ENCODE measurements around the gene KLHL35.

Gene KLHL35

DNA sequence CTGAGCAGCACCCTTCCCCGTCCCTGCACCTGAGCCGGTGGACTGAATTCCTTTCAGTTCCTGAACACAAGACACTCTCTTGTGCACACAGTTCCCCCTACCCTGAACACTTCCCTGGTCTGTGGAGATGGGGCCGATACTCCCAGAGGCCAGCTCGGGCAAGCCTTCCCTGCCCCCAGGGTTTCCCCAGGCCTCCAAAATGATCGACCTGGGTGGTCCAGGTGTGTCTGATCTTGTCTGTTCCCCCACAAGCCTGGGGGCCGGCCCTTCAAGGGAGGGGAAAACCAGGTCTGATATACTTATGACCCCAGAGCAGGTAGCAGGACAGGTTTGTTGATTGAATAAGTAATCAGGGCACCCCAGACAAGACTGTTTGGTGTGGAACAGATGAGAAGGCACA lies 40.7 kb upstream of the KLHL35 start:
- TF ChIP-seq, protein P1, sequence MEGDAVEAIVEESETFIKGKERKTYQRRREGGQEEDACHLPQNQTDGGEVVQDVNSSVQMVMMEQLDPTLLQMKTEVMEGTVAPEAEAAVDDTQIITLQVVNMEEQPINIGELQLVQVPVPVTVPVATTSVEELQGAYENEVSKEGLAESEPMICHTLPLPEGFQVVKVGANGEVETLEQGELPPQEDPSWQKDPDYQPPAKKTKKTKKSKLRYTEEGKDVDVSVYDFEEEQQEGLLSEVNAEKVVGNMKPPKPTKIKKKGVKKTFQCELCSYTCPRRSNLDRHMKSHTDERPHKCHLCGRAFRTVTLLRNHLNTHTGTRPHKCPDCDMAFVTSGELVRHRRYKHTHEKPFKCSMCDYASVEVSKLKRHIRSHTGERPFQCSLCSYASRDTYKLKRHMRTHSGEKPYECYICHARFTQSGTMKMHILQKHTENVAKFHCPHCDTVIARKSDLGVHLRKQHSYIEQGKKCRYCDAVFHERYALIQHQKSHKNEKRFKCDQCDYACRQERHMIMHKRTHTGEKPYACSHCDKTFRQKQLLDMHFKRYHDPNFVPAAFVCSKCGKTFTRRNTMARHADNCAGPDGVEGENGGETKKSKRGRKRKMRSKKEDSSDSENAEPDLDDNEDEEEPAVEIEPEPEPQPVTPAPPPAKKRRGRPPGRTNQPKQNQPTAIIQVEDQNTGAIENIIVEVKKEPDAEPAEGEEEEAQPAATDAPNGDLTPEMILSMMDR (IDR thresholded peaks at IDR 0.05; ENCODE audit: low read length, missing control alignments): no peak

DNA sequence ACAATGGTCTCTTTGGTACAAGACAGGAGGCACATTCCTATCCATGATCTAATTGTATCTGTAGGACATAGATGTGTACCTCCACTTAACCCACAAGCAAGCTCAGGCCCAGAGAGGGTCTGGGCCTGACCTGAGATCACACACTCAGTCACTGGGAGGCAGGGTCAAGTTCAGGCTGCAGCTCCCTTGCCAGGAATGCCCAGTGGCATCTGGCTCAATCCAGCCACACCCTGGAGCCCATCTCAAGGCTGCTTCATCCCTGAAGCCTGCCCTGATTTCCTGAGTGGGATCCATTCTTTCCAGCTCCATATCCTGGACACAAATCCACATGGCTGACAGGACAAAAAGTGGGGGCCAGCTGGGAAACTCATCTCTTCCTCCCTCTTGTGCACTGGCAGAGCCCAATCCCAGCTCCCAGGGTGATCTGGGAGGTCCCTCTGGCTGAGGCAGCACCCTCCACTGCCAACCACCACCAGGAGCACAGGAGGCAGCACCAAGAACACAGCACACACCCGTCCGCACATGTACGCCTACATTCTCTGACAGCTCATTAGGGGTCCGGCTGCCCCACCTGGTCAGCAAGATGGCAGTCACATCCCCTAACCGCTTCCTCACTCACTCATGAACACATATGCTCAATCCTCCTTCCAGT lies 39.2 kb upstream of the KLHL35 start:
- TF ChIP-seq, protein P1 (IDR thresholded peaks at IDR 0.05; ENCODE audit: low read length, missing control alignments): no peak
- DNase-seq (ENCODE audit: low read depth): no peak
- no peak overlapping the region for H3K4me3 ChIP-seq (replicated peaks; ENCODE audit: low read depth, low read length)

More for the DNA sequence above, 40.7 kb upstream of the KLHL35 start:
- no peak overlapping the region for H3K4me3 ChIP-seq (replicated peaks; ENCODE audit: low read depth, low read length)
- no peak for DNase-seq (ENCODE audit: low read depth)

DNA sequence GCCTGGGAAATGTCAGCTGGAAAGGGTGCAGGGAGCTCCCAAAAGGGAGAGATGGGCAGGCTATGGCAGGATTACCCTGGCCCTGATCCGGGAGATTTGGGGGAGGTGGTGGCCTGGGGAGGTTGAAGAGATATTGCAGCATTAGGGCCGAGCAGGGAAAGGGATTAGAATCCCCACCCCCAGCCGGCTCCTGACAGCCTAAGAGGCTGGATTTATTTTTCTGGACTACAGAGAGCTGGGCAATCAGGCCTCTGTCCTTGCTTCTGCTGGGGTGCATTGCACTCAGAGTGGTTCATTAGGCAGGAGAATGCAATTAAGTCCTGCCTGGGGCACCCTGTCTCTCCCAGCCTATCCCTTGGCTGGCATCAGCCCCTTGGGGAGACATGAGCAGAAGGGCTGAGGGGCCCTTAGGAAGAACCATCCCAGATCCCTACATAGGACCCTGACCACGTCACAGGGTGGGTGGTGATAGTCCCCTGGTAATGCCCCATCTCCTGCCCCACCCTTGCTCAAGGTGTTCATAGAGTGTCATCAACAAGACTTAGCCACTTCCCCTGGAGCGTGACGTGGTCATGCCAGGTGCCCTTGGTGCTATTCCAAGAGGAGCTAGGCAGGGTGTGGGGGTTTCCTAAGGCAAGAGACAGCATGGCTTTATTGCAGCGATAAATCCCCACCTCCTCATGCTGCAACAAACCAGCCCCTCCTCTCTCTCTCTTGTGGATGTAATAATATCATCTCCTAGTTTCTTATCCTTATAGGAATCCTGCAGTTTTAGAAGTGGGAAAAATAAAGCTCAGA lies 38.4 kb upstream of the KLHL35 start:
- no peak overlapping the region for H3K4me3 ChIP-seq (replicated peaks; ENCODE audit: low read depth, low read length)
- TF ChIP-seq, protein P1 (IDR thresholded peaks at IDR 0.05; ENCODE audit: low read length, missing control alignments): no peak
- DNase-seq (ENCODE audit: low read depth): no peak

DNA sequence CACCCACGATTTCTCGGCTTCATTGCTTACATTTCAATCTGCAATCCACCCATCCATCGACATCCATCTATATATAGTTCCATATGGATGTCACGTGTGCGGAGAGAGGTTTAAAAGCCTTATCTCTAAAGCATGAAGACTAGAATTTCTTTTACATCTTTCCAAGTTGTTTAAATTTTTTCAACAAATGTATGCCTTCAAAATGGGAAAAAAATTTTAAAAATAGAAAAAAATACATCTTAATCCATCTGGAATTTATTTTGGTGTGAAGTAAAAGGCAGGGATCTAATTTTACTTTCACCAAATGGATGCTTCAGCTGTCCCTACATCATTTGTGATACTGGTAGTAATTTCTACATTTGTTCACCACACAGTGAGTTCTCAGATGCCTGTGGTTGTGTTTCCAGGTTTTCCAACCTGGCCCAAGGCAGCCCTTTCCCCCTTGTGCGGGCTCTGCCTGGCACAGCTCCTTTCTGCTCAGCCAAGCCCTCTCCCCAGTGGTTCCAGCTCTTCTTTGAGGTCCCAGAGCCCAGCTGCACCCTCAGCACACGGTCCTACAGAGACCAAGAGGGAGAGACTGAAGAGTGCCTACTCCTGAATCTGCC lies 37.6 kb upstream of the KLHL35 start:
- H3K4me3 ChIP-seq (replicated peaks; ENCODE audit: low read depth, low read length): no peak overlapping the region
- no peak for DNase-seq (ENCODE audit: low read depth)
- TF ChIP-seq, protein P1 (IDR thresholded peaks at IDR 0.05; ENCODE audit: low read length, missing control alignments): no peak

DNA sequence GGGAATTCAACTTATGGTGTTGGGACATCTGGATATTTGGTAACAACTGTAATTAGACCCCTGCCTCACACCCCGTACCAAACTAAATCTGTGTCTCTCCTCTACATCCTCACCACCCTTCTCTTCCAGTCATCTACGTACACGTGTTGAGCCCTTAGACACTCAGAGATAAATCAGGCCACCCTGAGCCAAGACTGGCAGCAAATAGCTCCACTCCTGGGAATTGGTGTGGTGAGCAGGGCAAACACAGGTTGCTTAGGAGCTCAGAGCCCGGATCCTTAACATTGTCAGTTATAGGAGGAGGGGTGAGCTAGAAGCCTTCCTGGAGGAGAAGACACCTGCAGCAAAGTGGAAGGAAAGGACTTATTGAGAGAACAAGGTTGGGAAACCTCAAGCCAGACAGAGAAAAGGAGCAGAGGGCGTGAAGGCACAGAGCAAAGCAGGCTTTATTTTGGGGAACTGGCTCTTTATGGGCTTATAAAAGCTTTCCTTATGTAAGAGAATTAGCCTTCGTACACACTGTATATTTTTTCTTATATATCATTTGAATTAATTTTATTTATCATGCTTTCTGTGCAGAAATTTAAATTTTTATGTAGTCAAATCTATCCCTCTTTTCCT lies 36.9 kb upstream of the KLHL35 start:
- TF ChIP-seq, protein P1 (IDR thresholded peaks at IDR 0.05; ENCODE audit: low read length, missing control alignments): no peak
- no peak overlapping the region for H3K4me3 ChIP-seq (replicated peaks; ENCODE audit: low read depth, low read length)
- no peak for DNase-seq (ENCODE audit: low read depth)

DNA sequence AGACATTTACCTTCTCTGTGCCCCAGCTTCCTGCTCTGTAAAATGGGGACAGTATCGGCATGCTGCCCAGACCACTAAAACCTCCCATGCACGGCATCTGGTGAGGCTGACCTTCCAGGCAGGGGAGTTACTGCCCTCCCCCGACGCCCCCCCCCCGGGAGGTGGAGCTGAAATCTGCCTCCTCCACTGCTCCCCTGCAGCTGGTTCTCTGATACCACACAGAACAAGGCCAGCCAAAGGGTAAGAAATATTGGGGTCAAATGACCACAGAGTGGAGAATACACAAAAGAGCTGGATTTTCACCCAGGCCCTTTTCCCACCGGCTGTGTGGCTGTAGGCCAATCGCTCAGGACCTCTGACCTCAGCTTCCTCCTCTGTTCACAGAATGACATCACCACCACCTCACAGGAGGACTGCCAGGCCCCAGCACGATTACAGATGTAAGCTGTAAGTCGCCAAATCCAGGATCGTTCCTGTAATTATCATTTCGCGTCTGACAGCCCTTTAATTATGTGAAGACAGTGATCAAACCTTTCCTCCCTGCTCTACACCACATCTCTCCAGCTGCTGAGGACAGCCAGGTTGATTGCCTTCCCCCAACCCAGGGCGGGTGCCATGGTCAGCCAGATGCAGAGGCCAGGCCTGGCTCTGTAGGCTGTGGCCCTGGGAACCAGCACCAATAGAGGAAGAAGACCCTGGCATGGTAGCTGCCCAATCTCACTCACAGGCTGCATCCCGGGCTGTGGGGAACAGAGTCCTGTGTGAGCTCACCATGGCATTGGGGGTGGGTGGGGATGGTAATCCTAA lies 35.7 kb upstream of the KLHL35 start:
- H3K4me3 ChIP-seq (replicated peaks; ENCODE audit: low read depth, low read length): no peak overlapping the region
- DNase-seq (ENCODE audit: low read depth): peak; percentile 90
- TF ChIP-seq, protein P1 (IDR thresholded peaks at IDR 0.05; ENCODE audit: low read length, missing control alignments): no peak

Data from fibroblast of pulmonary artery (primary cell).